H1 (cell line): Measurements from ENCODE around the gene GBA2. TPM values are rescaled to one million over a fixed set of nuclear protein-coding genes. Genes with fewer than 3 reads are reported as not detected.

Experiments used
- CTBP2 ChIP-seq: IDR thresholded peaks from 2 replicates; pipeline ENCODE4 v1.7.0; 2011; ENCODE audit warnings: borderline replicate concordance, mild to moderate bottlenecking, moderate library complexity, mixed read lengths, low read length; ENCODE audit not compliant: insufficient read depth, insufficient read length
- NANOG ChIP-seq: IDR thresholded peaks from 2 replicates; pipeline ENCODE4 v1.6.1; 2011; ENCODE audit warnings: low read length, low read depth, mild to moderate bottlenecking, inconsistent platforms; ENCODE audit not compliant: insufficient read depth, poor library complexity, severe bottlenecking
- POLR2AphosphoS5 ChIP-seq: IDR thresholded peaks from 2 replicates; pipeline ENCODE4 v1.6.1; 2011; ENCODE audit warnings: low read depth, low read length
- SP4 ChIP-seq: IDR thresholded peaks from 2 replicates; pipeline ENCODE4 v1.6.1; 2012; ENCODE audit warnings: low read length, inconsistent platforms
- SUZ12 ChIP-seq: fragments of 200-600 bp; sonication (generic); IDR thresholded peaks from 2 replicates; pipeline ENCODE4 v1.6.1; 2012; ENCODE audit warnings: mild to moderate bottlenecking, inconsistent platforms, low read length, moderate library complexity, mixed read lengths
- TCF12 ChIP-seq: IDR thresholded peaks from 2 replicates; pipeline ENCODE4 v1.6.1; 2011; ENCODE audit warnings: low read depth, mild to moderate bottlenecking, low read length
- TEAD4 ChIP-seq: IDR thresholded peaks from 2 replicates; pipeline ENCODE4 v1.6.1; 2012; ENCODE audit warnings: low read depth, low read length, inconsistent platforms, mixed read lengths
- YY1 ChIP-seq: IDR thresholded peaks from 2 replicates; pipeline ENCODE4 v1.6.1; 2011; ENCODE audit warnings: low read depth, mild to moderate bottlenecking, low read length
- ZNF274 ChIP-seq: IDR thresholded peaks from 2 replicates; pipeline ENCODE4 v1.7.0; 2012; ENCODE audit warnings: low read length, borderline replicate concordance; ENCODE audit errors: extremely low read depth
- polyA plus RNA-seq, 7 experiments: library from polyadenylated mRNA; depleted of rRNA in 3 of 7; stranded (reverse) in 5 of 7; unstranded in 2 of 7; fragments of >200 nt in 5 of 7; fragments of 200-250 nt in 2 of 7; gene quantifications; 1 replicate in 5 of 7; 2 replicates in 1 of 7; 4 replicates in 1 of 7; pipeline versions ENCODE4 v1.2.1 to v1.2.3, GENCODE V29; 2011 to 2013; ENCODE audit warnings: missing spikeins in 2 of 7, mixed read lengths in 2 of 7
- total RNA-seq: library from RNA; stranded (reverse); fragmentation: NEBNext Ultra II Directional; extraction: Animal tissue kit (Norgen Biotek cat#: 25700); gene quantifications from 2 replicates; pipeline ENCODE4 v1.2.1, GENCODE V29; 2021
- TF ChIP-seq, protein P1 (sequence below): IDR thresholded peaks from 2 replicates; pipeline ENCODE4 v1.6.1; 2012; ENCODE audit warnings: inconsistent platforms
- TF ChIP-seq, protein P2 (sequence below), 3 experiments: IDR thresholded peaks; 1 replicate in 2 of 3; 2 replicates in 1 of 3; pipeline versions ENCODE4 v1.5.1 to v1.6.1; 2011; ENCODE audit warnings: low read length in 3 of 3, mild to moderate bottlenecking in 3 of 3, inconsistent platforms in 2 of 3, low read depth in 1 of 3, moderate library complexity in 1 of 3; ENCODE audit not compliant: insufficient read depth in 1 of 3; ENCODE audit errors: control extremely low read depth in 1 of 3

The GBA2 gene
- total and polyA plus RNA-seq, 2 of the 8 experiments (the other 6 are each of a cell fraction or from before 2014, with no cell fraction given): 64.2 to 71.9 TPM

DNA sequence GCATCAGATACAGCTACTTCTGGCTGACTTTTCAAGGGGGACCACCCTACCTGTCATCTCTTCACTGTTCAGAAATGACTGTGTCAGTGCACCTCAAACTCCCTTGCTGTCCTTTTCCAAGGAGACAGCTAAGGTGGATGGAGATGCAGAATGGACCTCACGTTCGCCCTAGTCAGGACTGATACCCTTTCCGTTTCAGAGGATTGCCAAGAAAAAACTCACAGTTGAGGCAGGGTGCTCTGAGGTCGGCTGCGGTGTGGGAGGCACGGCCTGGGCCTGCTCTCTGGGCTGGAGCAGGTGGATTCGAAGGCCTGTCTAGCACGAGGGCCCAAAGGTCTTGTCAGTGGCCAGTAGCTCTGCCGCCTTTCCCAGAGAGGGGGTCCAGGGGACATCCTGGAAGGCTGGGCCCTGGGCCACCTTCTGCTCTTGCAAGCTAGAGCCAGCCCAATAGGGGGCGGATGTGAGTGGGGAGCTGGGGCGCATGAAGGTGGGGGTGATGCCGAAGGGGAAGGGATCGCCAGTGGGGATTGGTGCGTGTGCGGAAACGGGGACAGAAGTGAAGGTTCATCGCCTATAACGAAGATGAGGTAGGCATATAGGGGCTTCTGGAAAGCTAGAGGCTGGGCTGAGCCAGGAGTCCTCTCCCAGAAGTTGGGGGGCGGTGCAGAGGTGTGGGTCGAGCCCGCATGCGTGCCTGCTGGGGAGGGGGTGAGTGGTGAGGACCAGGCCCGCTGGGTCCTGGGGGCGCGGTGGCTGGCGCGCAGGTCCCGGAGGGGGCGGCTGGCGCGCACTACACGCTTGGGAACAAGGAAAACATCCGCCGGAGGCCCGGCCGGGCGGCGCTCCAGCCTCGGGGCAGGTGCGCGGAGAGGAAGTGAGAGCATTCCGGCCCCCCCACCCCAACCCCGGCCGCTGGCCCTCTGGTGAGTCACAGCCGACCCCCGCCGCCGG lies 7.5 kb upstream of the GBA2 start (continued):
- TF ChIP-seq CTBP2 (peak; percentile 64), SUZ12 (no peak), TCF12 (no peak), POLR2AphosphoS5 (0 out of 2 replicates have a peak, but pooled peaks have one; percentile 13), ZNF274 (no peak), SP4 (no peak), TEAD4 (no peak), NANOG (no peak), YY1 (0 out of 2 replicates have a peak, but pooled peaks have one; percentile 8)
- TF ChIP-seq, protein P1, sequence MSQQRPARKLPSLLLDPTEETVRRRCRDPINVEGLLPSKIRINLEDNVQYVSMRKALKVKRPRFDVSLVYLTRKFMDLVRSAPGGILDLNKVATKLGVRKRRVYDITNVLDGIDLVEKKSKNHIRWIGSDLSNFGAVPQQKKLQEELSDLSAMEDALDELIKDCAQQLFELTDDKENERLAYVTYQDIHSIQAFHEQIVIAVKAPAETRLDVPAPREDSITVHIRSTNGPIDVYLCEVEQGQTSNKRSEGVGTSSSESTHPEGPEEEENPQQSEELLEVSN: peak; percentile 82
- TF ChIP-seq, protein P2, sequence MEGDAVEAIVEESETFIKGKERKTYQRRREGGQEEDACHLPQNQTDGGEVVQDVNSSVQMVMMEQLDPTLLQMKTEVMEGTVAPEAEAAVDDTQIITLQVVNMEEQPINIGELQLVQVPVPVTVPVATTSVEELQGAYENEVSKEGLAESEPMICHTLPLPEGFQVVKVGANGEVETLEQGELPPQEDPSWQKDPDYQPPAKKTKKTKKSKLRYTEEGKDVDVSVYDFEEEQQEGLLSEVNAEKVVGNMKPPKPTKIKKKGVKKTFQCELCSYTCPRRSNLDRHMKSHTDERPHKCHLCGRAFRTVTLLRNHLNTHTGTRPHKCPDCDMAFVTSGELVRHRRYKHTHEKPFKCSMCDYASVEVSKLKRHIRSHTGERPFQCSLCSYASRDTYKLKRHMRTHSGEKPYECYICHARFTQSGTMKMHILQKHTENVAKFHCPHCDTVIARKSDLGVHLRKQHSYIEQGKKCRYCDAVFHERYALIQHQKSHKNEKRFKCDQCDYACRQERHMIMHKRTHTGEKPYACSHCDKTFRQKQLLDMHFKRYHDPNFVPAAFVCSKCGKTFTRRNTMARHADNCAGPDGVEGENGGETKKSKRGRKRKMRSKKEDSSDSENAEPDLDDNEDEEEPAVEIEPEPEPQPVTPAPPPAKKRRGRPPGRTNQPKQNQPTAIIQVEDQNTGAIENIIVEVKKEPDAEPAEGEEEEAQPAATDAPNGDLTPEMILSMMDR (IDR thresholded peaks at IDR 0.05; ENCODE audit: control extremely low read depth in 1 of 3, insufficient read depth in 1 of 3, low read depth in 1 of 3, low read length in 3 of 3): peak; percentile 56 to 79 (median 75)
